Measurements from ENCODE around the gene LRRC3B.

Gene LRRC3B

GRCh38 chr3:26708501-26708900 is 85.9 kb downstream of the LRRC3B start:
- DNase-seq (ENCODE audit: low spot score): no peak

DNA sequence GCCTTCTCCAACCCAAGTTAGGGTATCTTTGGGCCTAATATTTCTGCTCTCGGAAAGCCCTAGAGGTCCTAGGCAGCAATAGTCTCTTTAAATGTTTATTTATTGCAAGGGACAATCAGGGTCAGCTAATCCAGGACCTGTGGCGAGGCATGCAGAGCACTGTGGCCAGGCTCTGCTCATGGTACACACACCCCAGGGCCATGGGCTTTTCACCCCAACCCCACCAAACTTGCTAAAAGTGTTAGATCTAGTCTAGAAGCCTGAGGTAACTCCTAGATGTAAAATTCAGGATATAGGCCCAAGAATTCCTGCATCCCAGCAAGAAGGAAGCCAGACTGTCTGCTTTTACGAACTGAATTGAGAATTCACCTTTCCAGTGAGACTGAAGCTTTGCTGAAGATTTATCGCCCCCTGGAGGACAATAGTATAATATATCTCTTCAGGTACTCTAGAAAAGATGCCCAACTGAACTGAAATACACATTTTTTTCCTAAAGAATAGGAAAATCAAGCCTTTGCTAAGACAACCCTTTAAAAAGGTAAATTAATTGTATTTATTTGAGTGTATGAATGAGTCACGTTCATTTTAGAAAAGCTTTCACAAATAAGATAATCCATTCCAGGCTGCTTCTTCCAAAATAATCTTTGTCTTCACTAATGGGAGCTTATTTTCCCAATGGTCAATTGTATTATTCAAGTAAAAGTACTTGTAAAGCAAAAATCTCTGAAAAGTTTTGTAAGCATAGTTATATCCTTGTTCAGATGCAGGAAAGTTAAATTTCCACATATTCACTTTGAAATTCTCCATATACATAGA is 89.8 kb downstream of the LRRC3B start:
- DNase-seq (ENCODE audit: low spot score): peak; percentile 59

GRCh38 chr3:26713091-26713490 is 90.5 kb downstream of the LRRC3B start:
- no peak for DNase-seq (ENCODE audit: low spot score)

DNA sequence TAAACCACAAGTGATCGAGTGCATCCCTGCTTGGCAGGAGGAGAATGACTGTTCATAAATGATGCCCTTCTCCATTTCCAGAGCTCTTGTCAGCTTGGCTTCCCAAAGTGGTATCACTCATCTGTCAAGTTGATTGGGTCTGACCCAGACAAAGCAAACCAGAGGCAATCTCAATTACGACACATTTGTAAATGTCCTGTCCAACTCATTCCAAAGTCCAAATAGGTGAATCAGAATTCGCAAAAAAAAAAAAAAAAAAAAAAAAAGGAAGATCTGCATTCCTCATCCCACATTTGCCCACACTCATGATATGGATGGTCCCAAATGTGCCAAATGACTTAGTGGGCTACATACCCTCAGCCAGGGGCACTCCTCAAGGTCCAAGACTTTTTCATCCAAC is 91.9 kb downstream of the LRRC3B start:
- DNase-seq (ENCODE audit: low spot score): no peak

GRCh38 chr3:26715431-26715830 is 92.9 kb downstream of the LRRC3B start:
- DNase-seq (ENCODE audit: low spot score): no peak

DNA sequence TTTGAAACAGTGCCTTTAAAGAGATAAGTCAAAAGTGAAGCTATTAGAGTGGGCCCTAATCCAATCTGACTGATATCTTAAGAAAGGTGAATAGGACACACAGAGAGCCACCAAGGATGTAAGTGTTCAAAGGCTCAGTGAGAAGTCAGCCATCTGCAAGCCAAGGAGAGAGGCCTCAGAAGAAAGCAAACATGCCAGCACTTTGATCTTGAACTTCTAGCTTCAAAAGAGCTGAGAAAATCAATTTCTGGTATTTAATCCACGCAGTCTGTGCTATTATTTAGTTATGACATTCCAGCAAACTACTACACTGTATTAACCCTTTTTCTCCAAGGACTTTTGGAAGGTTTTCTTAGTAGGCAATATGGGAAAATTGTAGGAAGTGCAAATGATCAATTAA is 95.7 kb downstream of the LRRC3B start:
- no peak for DNase-seq (ENCODE audit: low spot score)

DNA sequence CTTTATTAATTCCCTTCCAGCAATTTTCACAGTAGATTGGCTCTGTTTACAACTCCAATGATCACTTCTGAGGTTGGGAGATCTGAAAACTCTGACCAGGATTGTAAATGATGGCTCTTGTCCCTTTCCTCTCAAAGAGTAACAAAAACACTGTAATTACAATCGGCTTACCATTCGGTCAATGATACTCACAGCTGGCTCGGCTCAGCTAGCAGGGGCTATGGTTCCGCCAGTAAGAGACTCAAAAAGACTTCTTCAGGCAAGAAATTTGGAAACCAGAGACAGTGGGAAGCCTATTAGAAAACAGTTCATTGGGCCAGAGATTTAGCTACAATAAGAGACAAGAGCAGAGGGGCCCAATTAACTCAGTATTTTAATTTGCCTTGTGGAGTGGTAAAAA is 96.6 kb downstream of the LRRC3B start:
- DNase-seq (ENCODE audit: low spot score): no peak

DNA sequence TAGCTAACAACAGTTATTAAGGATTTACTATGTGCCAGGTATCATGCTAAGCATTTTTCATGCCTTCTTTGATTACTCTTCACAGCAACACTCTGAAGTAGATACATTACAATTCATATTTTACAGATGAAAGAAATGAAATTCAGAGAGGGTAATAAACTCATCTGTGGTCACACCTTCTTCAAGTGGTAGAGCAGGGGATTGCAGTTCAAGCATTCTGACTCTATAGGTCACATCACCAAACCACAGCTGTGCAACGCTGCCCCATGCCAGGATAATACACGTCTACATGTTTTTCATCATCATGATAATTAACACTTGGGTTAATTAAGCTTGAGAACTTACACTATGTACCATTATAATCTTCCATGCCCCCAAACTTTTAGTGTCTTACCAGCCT is 98.5 kb downstream of the LRRC3B start:
- no peak for DNase-seq (ENCODE audit: low spot score)

GRCh38 chr3:26731843-26732242 is 109.3 kb downstream of the LRRC3B start:
- no peak for DNase-seq (ENCODE audit: low spot score)

- DNase-seq (ENCODE audit: low spot score): no peak
Measured at GRCh38 chr3:26750263-26750662, 127.7 kb downstream of the LRRC3B start.

DNA sequence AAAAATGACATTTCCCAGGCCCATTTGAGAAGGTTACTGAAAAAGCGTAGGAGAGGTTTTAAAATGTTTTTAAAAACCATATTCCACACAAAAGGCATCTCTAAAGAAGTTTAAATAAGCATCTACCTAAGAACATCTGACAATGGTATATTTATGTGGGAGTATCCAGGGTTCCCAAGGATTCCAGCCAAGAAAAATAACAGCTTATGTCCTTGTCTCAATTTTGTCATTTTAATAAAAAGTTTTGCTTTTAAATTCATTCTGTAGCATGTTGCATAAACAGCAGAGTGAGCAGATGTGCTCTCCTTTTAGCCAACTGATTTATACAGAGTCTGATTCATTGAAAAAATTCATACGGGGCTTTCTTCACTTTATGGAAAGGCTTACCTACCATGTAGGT is 129.9 kb downstream of the LRRC3B start:
- no peak for DNase-seq (ENCODE audit: low spot score)

DNA sequence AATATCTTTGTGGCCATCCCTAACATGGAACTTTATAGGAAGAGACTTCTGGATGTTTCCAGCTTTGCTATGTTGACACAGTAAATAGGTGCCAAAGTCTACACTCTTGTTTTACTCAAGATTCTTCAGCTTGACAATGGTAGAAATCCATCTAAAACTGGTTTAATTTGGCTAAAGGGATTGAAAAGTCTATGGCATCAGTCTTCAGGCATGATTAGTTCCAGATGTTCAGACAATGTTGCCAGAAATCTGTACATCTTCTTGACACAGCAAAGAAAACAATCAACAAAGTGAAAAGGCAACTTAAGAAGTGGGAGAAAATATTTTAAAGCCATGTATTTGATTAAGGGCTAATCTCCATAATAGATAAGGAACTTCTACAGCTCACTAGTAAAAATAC is 130.5 kb downstream of the LRRC3B start:
- DNase-seq (ENCODE audit: low spot score): no peak

GRCh38 chr3:26757978-26758377 is 135.4 kb downstream of the LRRC3B start:
- DNase-seq (ENCODE audit: low spot score): no peak
